ENCODE data around the gene ADARB1. TPM values are rescaled to one million over a fixed set of nuclear protein-coding genes. Genes with fewer than 3 reads are reported as not detected.

The ADARB1 gene
- total and polyA plus RNA-seq, 9 of the 15 experiments (the other 6 are each of a cell fraction or from before 2014, with no cell fraction given) = 6.7 to 16.0 (median 8.3) TPM

DNA sequence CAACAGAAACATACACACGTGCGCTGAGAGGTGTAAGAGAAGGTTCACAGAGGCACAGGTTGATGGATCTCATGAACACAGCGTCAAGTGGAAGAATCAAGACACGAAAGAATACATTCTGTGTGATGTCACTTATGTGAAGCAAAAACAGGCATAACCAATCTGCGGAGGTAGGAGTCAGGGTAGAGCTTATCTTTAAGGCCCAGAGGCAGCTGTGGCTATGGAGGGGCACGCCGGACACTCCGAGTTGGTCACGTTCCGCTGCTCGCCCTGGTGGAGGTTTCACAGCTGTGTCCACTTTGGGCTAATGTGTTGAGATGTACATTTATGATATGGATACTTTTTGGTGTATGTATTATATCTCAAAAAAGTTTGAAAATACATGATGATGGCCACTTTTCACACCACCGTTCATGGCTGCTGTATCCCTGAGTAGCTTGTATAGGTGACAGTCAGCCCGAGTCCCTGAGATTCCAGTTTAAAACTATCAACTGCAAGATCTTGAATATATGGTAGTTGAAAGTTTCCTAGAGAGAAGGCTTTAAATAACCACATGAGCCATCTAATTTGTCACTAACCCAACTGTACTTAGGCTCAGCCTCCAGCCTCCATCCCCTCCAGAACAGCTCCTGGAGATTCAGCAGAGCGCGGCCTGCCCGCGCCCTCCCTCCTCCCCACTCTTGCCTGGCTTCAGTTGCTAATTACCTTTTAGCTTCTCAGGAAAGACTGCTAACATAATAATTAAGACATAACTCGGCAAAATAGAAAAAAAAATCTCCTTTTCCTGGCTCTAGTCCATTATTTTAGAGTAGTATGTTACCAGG, 6.7 kb upstream of the ADARB1 start (continued):
- peak; percentile 59 for TF ChIP-seq ZBTB33 (CRISPR knock-in tag; IDR thresholded peaks at IDR 0.05)
- TF ChIP-seq, protein P1, sequence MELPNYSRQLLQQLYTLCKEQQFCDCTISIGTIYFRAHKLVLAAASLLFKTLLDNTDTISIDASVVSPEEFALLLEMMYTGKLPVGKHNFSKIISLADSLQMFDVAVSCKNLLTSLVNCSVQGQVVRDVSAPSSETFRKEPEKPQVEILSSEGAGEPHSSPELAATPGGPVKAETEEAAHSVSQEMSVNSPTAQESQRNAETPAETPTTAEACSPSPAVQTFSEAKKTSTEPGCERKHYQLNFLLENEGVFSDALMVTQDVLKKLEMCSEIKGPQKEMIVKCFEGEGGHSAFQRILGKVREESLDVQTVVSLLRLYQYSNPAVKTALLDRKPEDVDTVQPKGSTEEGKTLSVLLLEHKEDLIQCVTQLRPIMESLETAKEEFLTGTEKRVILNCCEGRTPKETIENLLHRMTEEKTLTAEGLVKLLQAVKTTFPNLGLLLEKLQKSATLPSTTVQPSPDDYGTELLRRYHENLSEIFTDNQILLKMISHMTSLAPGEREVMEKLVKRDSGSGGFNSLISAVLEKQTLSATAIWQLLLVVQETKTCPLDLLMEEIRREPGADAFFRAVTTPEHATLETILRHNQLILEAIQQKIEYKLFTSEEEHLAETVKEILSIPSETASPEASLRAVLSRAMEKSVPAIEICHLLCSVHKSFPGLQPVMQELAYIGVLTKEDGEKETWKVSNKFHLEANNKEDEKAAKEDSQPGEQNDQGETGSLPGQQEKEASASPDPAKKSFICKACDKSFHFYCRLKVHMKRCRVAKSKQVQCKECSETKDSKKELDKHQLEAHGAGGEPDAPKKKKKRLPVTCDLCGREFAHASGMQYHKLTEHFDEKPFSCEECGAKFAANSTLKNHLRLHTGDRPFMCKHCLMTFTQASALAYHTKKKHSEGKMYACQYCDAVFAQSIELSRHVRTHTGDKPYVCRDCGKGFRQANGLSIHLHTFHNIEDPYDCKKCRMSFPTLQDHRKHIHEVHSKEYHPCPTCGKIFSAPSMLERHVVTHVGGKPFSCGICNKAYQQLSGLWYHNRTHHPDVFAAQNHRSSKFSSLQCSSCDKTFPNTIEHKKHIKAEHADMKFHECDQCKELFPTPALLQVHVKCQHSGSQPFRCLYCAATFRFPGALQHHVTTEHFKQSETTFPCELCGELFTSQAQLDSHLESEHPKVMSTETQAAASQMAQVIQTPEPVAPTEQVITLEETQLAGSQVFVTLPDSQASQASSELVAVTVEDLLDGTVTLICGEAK (IDR thresholded peaks at IDR 0.05) = 0 out of 2 replicates have a peak, but pooled peaks have one; percentile 17
- TF ChIP-seq, protein P1 (CRISPR knock-in tag; IDR thresholded peaks at IDR 0.05) = no peak; the same call in 1 of the 2 replicates
- TF ChIP-seq, protein P2, sequence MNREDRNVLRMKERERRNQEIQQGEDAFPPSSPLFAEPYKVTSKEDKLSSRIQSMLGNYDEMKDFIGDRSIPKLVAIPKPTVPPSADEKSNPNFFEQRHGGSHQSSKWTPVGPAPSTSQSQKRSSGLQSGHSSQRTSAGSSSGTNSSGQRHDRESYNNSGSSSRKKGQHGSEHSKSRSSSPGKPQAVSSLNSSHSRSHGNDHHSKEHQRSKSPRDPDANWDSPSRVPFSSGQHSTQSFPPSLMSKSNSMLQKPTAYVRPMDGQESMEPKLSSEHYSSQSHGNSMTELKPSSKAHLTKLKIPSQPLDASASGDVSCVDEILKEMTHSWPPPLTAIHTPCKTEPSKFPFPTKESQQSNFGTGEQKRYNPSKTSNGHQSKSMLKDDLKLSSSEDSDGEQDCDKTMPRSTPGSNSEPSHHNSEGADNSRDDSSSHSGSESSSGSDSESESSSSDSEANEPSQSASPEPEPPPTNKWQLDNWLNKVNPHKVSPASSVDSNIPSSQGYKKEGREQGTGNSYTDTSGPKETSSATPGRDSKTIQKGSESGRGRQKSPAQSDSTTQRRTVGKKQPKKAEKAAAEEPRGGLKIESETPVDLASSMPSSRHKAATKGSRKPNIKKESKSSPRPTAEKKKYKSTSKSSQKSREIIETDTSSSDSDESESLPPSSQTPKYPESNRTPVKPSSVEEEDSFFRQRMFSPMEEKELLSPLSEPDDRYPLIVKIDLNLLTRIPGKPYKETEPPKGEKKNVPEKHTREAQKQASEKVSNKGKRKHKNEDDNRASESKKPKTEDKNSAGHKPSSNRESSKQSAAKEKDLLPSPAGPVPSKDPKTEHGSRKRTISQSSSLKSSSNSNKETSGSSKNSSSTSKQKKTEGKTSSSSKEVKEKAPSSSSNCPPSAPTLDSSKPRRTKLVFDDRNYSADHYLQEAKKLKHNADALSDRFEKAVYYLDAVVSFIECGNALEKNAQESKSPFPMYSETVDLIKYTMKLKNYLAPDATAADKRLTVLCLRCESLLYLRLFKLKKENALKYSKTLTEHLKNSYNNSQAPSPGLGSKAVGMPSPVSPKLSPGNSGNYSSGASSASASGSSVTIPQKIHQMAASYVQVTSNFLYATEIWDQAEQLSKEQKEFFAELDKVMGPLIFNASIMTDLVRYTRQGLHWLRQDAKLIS (CRISPR knock-in tag; IDR thresholded peaks at IDR 0.05) = peak; percentile 32; the same call in 1 of the 2 replicates
- TF ChIP-seq BMI1 (IDR thresholded peaks at IDR 0.05; ENCODE audit: low read length) = 0 out of 2 replicates have a peak, but pooled peaks have one; percentile 22
- TF ChIP-seq PURB (CRISPR knock-in tag; IDR thresholded peaks at IDR 0.05; ENCODE audit: low read depth) = no peak
- TF ChIP-seq ID3 (CRISPR knock-in tag; IDR thresholded peaks at IDR 0.05) = no peak
- TF ChIP-seq ID3 (tag; IDR thresholded peaks at IDR 0.05) = peak; percentile 97

Data from K562 (cell line).